Stimulated activated CD4-positive, alpha-beta T cell treated with anti-CD3 and anti-CD28 coated beads, Interleukin-4, amount 100 ng/mL, for 24 hours (primary cell): ENCODE results near the gene OBSCN.

ENCODE experiments used
- DNase-seq: peaks from one replicate; pipeline ENCODE4 v3.0.0-alpha.2; 2020

OBSCN gene

GRCh38 chr1:228408041-228408868 is 200.4 kb downstream of the OBSCN start:
- DNase-seq, result no peak

- no peak for DNase-seq
Observed at GRCh38 chr1:228408869-228409805, 201.3 kb downstream of the OBSCN start.

DNA sequence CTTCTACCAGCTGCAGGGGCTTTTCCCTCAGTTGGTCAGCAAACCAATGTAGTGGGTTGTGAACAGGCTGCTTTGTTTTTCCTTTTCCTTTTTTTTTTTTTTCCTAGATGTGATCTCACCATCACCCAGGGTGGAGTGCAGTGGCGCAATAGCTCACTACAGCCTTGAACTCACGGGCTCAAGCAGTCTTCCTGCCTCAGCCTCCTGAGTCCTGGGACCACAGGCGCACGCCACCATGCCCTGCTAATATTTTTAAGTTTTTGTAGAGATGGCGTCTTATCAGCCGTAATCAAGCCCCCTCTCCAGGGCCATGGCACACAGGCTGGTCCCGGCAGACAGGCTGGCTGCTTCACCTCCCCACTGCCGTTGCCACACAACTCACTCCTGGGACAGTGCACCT is 202.2 kb downstream of the OBSCN start:
- DNase-seq, result no peak

DNA sequence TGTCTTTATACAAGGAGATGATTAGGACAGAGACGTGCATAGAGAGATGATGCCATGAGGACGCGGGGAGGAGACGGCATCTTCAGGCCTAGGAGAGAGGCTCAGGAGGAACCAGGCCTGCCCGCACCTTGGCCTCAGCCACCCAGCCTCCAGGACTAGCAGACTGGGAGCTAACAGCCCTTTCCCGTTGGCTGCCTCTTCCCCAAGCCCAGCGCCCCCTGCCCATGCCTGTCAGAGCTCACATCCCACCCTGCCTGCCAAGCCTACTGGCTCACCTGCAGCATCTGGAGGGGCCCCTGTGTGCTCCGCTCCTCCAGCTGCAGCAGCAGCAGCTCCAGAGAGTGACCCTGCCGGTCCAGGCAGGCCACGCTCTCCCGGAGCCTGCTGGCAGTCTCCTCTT is 202.8 kb downstream of the OBSCN start:
- DNase-seq, result no peak

- DNase-seq, result no peak
Observed at GRCh38 chr1:228411121-228411520, 203.3 kb downstream of the OBSCN start.

DNA sequence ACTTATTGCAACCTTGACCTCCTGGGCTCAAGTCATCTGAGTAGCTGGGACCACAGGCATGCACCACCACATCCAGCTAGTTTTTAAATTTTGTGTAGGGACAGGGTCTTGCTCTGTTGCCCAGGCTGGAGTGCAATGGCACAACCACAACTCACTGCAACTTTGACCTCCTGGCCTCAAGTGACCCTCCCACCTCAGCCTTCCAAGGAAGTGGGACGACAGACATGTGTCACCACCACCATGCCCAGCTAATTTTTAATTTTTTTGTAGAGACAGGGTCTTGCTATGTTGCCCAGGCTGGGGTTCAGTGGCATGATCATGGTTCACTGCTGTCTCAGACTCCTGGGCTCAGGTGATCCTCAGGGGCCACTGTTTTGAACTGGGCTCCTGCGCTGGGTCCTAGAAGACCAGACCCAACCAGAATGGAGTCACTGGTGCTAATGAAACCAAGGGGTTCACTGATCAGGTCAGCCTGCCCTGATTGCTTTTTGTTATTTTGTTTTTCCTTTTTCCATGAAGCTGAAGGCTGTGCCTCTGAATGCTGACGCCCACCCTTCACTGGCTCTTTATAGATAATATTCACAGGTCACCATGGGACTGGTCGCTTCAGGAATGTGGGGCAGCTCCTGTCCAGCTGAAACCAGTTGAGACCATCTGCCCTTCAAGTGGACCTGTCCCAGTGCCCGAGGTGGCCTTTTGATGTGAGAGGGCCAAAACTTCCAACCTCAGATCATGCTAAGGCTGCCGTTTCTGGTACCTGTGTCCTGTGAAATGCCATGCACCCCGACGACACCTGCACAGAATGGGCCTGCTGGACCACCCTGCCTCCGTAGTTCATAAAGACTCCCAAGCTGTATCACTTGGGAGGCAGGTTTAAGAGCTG is 203.9 kb downstream of the OBSCN start:
- DNase-seq, result no peak

GRCh38 chr1:228413241-228414010 is 205.6 kb downstream of the OBSCN start:
- DNase-seq, result no peak

- no peak for DNase-seq
Observed at GRCh38 chr1:228414511-228415211, 206.8 kb downstream of the OBSCN start.

DNA sequence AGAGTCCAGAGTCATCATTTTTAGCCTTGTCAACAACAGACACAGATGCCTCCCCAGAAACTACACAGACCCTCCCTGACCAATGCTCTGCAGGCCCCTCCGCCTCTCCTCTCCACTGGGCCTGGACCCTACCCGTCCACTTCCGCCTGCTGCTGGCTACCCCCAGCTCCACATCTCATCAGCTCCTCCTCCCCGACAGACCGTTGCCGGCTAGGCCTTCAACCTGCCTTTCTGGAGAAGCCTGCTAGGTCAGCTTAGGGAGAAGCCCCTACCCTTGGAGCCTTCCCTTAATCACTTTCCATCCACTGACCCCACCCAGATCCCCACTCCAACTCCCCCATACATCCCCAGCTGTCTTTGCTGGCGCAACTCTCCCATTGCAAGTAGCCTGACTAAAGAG is 207.4 kb downstream of the OBSCN start:
- no peak for DNase-seq

- no peak for DNase-seq
Observed at GRCh38 chr1:228415853-228416216, 208.0 kb downstream of the OBSCN start.

GRCh38 chr1:228416217-228416933 is 208.5 kb downstream of the OBSCN start, which contains the start of gene TRIM17:
TRIM17 (minus strand) TSS chr1:228416861; CDS start chr1:228415072, 1,789 bp downstream.
- peak; percentile 39 for DNase-seq

- DNase-seq, result no peak
Observed at GRCh38 chr1:228417061-228417460, 209.2 kb downstream of the OBSCN start.

DNA sequence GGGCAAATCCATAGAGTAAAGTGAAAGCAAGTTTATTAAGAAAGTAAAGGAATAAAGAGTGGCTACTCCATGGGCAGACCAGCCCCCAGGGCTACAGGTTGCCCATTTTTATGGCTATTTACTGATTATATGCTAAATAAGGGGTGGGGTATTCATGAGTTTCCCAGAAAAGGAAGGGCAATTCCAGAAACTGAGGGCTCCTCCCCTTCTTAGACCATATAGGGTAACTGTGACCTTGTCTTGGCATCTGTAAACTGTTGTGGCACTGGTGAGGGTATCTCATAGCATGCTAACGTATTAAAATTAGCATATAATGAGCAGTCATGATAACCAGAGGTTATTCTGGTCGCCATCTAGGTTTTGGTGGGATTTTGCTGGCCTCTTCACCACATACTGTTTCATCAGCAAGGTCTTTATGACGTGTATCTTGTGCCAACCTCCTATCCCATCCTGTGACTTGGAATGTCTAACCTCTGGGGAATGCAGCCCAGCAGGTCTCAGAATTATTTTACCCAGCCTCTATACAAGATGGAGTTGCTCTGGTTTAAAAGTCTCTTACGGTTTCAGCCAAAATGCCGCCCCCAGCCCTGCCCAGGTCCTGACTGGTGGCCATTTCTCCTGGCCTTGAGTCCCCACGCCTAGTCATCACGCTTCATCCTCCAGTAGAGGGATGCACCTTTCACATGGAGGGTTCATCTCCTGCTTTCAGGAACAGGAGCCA is 209.8 kb downstream of the OBSCN start:
- DNase-seq, result no peak

GRCh38 chr1:228420968-228421826 is 213.4 kb downstream of the OBSCN start:
- no peak for DNase-seq

GRCh38 chr1:228423404-228424053 is 215.7 kb downstream of the OBSCN start:
- no peak for DNase-seq

DNA sequence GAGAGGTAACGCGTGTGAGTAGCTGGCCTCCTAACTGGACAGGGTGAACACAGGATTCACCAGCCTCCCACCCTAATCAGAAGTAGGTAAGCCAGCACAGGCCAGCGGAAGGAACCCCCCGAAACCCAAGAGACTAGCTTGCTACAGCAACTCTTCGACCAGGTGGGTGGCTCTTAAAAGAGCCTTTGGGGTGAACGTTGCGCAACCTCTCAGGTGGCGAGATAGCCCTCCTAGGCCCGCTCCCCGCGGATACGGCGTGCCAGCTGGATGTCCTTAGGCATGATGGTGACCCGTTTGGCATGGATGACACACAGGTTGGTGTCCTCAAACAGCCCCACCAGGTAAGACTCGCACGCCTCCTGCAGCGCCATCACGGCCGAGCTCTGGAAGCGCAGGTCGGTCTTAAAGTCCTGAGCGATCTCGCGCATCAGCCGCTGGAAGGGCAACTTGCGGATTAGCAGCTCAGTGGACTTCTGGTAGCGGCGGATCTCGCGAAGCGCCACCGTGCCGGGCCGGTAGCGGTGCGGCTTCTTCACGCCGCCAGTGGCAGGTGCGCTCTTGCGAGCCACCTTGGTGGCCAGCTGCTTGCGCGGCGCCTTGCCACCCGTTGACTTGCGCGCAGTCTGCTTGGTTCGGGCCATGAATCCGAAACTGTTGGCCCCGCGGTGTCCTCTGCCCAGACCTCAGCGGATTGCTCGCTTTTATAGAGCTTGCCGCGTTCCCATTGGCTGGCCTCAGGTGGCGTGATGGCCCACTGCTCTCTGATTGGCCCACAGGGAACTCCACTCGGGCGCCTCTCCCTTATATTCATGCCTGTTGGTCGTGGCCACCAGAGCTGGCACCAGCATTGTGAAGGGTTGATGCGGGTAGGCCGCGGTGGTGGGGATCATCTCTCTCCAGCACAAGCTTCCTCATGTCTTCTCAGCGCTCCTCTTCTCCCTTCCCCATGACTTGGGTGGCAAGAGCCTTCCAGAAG is 217.1 kb downstream of the OBSCN start:
- DNase-seq, result no peak
